Hippocampal formation (tissue), 2 donors: ENCODE results near the gene ATRN.
"Not testable (repeated sequence)": the region's sequence is repeated elsewhere in the genome, so short reads cannot be mapped to it uniquely, and the experiment has no call there.

Experiments used
- DNase-seq, 2 donors: peaks; one replicate each; lab custom pipeline; 2025; lab: John Stamatoyannopoulos, UW

Gene ATRN

DNA sequence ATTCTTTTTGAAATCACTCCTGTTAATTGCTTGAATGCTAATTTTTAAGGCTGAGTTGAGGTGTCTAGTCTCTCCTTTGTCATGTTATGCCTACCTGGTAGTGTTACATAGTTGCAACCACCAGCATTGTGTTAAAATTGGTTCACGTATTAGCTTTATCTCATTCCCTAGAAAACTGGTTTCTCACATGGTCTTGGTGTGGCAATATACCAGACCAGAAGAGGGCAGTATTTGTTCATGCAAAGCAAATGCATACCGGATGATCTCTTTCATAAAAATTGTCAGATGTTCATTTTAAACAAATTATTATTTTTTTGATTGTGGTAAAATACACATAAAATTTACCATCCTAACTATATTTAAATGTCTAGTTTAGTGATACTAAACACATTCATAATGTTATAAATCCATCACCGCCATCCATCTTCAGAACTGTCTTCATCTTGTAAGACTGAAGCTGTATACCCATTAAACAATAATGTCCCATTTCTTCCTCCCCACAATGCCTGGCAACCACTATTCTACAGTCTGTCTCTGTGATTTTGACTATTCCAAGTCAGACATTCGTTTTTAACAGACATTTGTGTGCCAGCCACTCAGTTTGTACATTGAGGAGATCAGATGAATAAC is 92.8 kb downstream of the ATRN start:
- DNase-seq: peak; percentile 11 to 43

DNA sequence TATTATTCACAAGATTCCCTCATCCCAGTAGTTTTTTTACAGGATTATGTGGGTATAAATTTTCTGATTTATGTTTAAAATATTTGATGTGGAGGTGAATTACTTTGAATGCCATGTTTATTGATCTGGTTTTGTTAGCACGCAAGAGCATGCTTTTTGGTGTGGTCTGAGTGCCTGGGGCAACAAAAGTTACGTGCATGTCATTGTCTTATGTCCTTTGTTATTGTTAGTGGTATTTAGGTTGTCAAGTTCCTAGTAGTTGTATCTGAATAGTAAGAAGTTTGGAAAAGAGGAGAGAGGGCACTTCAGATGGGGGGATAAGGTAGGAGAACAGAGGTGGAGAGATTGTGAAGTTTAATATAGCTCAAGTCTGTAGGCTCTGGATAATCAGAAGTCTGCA is 95.0 kb downstream of the ATRN start:
- no peak for DNase-seq

DNA sequence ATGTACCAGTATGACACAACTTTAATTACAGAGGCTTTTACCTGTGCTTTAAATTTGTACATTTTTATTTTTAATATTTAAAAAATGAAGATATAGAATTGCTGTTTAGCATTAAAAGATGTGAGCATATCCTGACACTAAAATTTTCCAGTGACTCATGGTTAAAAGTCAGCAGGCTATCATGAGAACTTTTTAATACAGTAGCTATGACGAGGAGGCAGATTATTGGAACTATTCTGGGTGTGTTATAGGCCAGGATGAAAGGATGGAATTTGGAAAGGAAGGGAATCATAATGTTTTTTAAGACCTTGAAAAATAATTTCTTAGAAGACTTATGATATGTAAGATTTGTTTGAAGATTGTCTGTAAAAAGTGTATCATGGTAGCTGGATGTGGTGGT is 101.3 kb downstream of the ATRN start:
- no peak for DNase-seq

DNA sequence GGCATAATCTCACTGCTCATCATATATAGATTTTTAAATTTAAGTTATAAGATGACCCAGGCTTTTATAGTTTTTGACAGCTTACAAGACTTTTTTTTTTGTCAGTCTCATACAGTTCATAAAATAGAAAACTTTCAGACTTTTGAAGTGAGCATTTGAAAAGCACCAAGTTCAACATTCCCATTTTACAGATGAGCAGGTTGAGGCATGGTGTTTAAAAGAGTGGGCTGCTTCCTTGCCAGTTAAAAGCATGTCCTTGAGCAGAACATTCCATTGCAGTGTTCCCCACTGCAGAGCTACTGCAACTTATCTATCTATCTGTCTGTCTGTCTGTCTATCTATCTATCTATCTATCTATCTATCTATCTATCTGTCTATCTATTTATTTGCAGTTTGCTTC is 105.5 kb downstream of the ATRN start:
- DNase-seq: no peak

DNA sequence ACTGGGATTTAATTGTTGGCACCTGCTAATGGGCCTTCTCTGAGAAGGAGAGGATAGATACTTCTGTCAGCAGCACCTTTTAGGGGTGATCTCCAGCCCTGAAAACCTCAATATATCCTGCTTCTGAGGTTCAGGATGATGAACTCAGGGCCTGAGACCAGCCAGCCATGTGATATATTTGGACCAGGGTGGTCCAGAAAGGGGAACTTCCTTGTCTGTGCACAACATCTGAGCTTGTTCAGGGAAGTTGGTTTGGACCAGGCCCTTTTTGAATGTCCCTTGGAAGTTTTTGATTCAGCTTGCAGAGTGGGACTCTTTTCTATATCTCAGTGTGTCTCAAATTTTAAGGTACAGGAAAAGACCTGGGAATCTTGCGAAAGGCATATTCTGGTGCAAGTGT is 106.5 kb downstream of the ATRN start:
- DNase-seq: no peak

DNA sequence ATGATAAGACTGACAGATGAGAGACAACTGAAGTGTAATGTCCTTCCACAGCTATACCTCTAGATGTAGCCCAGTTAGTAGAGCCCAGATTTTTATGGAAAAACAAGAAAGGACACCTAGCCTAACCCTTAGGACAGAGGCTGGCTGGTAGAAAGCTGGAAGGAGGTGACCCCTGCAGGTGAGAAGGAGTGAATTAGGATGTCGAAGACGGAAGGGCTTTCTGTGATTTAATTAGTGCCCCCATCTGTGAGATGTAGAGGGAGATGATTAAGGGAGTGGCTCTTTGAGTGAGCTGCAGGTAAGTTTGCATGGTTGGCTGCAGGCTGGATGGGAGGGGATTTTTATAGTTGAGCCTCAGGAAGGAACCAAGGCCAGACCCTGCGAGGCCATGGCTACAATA is 109.6 kb downstream of the ATRN start:
- no peak for DNase-seq

DNA sequence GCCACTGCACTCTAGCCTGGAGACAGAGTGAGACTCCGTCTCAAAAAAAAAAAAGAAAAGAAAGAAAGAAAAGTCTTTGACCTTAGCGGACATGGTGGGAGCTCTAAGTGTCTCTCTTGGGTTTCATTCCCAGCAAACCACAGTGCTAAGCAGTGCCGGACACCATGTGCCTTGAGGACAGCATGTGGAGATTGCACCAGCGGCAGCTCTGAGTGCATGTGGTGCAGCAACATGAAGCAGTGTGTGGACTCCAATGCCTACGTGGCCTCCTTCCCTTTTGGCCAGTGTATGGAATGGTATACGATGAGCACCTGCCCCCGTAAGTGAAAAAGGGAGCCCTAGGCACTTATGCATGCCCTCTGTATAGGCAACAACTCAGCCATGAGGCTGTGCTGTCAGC is 112.9 kb downstream of the ATRN start:
- no peak for DNase-seq

DNA sequence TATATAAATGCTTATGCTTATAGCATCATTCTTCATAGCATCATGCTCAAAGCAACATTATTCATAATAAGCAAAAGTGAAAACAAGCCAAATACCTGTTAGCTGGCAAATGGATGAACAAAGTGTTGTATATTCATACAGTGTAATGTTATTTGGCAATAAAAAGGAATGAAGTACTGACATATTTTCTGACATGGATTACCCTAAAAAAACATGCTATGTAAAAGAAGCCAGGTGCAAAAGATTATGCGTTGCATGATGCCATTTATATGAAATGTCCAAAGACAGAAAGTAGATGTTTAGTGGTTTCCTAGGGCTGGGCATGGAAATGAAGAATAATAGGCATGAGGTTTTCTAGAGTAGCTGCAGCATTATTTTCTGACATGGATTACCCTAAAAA is 115.3 kb downstream of the ATRN start:
- DNase-seq: no peak

DNA sequence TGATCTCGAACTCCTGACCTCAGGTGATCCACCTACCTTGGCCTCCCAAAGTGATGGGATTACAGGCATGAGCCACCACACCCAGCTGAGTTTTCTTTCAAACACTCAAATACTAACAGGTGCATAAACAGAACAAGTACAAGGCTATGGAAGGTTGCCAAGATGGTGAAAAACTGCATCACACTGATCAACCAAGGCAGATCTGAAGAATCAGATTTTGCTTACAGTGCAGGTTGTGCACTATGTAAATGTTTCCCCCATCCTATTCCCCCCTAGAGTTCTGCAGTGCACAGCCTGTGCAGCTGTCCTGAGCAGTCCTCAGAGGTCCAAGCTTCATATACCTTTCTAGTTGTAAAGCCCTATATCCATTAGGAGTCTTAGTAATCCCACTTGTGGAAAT is 119.3 kb downstream of the ATRN start:
- no peak for DNase-seq

DNA sequence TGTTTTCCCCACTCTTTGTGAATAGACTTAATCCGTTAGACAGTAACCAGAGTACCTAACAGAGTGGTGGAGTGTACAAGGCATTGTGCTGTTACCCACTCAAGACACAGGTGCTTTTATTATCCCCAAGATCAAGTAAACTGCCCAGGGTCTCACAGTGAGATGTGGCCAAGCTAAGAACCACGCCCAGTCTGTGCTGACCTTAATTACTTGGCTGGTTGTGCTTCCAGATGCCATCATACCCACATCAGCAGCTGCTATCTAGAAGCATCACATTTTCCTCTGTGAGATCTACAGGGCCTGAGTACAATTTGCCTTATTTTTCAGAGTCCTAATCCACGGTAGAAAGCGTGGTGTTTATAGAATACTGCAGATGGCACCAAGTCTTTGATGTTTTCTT is 122.1 kb downstream of the ATRN start:
- no peak for DNase-seq

DNA sequence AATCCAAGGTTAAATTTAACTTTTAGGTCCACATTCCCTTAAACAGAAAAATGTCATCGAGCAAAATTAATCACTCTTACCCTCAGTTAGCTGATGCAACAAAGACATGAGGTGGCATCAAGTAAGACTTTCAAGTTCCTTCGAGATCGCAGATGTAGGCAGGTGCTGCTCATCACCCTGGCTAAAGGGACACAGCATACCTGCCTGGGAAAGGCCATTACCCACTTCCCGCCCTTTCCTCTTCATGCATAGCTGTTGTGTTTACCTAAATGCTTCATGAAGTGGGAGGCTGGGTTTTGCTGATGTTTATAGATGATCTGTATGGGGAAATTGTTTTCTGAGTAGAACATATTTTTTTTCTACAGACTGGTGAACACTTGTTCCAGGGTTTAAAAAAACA is 124.7 kb downstream of the ATRN start:
- no peak for DNase-seq

DNA sequence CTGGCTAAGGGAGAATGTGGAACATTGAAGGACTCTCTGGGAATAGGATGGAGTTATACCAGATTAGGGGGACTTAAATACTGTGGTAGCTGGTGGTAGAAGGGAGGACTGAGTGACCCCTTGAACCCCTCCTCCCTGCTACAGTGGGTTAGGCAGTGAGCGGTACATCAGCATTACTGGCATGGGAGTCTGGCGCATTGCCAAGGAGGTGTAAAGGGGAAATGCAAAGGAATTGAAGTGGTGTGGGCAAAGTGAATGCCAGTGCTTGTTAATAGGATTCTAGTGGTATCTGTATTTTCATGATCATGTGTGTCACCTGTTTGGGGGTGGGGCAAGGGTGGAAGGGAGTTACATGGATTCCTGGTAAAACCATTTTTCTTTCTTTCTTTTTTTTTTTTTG is 132.3 kb downstream of the ATRN start:
- no peak for DNase-seq

DNA sequence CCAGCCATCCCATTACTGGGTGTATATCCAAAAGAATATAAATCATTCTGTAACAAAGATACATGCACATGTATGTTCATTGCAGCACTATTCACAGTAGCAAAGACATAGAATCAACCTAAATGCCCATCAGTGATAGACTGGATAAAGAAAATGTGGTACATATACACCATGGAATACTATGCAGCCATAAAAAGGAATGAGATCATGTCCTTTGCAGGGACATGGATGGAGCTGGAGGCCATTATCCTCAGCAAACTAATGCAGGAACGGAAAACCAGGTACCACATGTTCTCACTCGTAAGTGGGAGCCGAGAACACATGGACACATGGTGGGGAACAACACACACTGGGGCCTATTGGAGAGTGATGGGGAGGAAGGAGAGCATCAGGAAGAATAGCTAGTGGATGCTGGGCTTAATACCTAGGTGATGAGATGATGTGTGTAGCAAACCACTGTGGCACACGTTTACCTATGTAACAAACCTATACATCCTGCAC is 134.6 kb downstream of the ATRN start:
- DNase-seq: not testable (repeated sequence)

DNA sequence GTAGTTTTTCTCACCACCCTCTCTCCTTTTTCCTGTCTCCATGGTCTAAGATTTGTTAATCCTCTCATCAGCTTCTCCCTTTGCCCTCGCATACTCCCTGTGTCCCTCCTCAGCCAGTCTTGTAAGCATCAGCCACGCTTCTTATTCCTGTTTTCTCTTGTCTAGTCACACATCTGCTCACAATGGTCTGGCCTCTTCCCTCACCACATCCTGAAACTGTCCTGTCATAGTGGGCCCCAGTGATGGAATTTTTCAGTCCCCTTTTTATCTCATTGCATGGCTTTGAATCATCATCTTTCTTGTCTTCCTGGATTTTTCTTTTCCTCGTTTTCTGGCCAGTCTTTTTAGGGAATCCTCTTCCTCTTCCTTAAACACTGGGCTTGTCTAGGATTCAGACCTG is 135.2 kb downstream of the ATRN start:
- no peak for DNase-seq

DNA sequence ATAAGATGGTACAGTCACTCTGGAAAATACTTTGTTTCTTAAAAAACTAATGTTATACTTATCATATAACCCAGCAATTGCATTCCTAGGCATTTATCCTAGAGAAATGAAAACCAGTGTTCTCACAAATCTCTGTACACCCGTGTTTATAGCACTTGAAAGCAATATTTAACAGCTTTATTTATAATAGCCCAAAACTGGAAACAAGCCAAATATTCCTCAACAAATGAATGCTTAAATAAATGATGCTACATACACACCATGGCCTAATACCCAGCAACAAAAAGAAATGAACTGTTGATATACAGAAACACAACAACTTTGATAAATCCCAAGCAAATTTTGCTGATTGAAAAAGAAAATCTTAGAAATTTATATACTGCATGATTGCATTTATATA is 141.1 kb downstream of the ATRN start:
- no peak for DNase-seq

DNA sequence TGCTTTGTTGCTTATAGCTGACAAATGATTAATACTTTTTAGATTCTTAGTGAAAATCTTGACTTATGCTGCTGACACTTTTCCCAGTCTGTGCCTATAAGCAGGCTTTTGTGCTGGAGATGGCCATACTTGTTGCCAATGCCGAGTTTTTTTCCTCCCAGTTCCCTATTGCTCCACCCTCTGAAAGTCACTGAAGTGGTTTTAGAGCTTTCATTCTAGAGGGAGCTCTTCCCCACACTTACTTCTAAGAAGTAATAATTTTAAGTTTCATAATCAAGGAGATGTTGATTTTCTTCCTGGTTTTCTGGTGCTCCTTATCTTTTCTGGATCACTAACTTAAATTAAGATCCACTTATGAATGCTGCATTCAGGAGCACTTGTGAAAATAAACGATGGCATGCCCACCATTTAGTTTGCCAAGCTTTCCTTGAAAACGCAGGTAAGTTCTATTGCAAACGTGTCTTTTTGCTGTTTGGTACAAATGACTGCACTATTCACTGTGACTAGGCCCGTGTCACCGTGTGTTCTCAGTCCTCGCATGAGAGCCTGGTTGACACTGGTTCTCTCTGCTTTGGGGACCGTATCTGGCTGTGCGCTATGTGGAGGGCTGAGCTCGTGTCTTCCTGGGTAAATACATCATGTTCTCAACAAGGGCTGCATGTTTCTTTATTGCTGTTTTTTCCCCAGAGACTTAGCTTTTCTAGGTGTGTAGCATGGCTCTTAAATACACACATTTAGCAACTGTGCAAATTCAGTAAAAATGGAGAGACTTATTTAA is 142.2 kb downstream of the ATRN start:
- no peak for DNase-seq

DNA sequence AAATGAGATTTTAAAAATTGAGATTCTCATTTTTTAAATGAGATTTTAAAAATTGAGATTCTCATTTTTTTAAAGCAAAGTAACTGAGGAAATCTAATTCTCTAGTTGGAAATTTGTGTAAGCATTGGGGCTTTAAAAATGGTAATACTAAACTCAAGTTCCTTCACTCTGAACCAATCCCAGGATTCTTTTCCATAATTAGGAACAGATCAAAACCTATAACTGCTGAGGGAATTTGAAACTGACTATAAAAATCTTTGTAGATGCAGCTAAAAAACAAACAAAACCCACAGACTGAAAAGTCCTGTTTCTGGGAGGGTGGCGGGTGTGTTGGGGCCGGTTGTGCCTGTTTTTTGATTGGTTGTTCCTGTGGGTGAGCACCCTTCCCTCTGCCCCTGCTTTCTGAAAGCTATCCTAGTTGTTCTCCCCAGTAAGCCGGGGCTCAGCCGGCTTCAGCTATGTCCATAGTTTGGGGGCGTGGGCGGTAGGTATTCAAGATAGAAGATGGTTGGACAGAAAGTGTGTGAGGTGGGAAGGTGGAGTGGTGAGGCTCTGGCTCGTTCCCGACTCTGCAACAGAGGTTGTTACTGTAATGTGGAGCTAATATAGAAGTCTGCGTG is 143.1 kb downstream of the ATRN start:
- no peak for DNase-seq

DNA sequence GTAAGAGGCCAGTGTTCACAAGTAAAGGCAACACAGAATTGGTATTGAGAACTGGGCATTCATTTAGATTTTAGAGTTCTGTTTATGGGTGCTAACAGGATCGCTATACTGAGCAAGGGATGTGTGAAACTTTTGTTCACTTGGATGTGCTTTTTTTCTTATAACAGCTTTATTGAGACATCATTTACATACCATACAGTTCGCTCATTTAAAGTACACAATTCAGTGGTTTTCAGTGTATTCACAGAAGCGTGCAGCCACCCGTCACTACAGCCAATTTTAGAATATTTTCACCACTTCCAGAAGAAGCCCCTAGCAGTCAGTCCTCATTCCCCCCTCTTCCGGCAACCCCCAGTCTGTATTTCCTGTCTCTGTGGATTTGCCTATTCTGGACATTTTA is 143.6 kb downstream of the ATRN start:
- DNase-seq: no peak

DNA sequence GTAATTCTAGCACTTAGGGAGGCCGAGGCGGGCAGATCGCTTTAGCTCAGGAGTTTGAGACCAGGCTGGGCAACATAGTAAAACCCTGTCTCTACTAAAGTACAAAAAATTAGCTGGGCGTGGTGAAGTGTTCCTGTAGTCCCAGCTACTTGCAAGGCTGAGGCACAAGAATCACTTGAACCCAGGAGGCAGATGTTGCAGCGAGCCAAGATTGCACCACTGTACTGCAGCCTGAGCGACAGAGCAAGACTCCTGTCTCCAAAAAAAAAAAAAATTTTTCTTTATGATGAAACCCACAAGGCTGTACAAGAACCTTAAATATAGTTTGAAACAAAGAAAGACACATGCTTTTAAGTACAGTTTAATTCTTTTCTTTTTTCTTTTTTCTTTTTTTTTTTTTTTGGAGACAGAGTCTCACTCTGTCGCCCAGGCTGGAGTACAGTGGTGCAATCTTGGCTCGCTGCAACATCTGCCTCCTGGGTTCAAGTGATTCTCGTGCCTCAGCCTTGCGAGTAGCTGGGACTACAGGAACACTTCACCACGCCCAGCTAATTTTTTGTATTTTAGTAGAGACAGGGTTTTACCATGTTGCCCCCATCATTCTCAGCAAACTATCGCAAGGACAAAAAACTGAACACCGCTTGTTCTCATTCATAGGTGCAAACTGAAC is 144.5 kb downstream of the ATRN start:
- not testable (repeated sequence) for DNase-seq

DNA sequence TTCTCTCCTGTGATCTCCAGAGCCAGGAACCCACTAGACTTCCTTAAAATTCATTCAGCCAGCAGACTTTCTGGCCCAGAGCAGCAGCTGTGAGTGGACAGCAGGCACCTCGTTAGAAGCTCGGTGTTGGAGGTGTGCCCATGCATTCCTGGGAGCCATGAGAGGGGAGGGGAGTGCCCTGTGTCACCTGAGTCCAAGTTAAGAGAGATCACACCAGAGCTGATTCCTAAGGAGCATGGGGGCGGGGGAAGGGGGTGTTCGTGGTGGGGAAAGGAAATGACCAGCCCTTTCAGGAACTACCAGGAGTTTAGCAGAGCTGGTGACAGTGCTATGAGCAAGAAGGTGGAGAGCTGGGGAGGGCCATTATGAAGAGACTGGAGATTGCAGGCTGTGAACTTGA is 145.4 kb downstream of the ATRN start:
- no peak for DNase-seq

DNA sequence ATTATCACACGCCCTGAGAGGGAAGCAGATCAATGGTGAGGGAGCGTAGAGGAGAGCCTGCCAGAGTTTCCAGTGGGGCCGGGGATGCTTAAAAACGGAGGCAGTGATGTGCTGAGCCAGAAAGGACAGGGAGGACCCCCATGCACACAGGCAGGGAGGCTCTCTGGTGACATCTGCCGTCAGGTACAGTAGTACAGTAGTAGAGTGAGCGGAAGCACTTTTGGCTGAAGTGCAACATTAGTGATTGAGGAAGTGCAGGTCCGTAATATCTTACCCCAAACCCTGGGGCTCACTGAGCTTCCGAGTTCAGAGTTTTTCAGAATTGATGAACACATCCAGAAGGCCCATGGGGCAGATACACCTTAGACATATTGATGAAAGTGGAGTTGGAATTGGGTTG is 150.3 kb downstream of the ATRN start:
- no peak for DNase-seq

DNA sequence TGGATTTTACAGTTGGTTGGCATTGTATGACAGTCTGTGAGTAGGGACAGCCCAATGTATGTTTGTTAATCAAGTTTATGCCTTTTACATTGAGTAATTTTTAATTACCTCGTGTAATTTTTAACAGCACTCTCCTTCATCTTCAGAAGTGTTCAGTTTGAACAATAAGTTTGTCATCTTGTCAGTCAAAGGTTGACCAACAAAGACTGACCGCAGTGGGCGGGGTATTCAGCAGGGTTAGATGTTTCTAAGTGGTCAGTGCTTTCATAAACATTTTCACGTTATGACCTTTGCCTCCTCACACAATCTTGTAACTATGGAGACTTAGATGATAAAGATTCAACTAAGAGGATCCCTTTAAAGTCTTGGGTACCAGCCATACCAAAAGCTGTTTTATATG is 151.6 kb downstream of the ATRN start:
- no peak for DNase-seq

DNA sequence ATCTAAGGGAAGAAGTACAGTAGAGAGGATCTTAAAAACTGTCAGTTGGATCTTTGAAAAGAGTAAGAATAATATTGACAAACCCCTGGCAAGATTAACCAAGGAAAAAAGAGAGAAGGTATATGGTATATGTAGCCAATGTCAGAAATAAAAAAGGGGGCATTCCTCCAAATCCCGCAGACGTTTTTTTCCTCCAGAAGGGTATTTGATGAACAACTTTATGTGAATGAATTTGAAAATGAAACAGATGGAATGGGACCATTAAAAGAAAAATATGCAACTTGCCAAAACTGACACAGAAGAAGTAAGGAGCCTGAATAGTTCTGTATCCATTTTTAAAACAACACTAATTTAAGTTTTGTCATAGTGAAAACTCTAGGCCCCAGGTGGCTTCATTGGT is 156.7 kb downstream of the ATRN start:
- no peak for DNase-seq
